GM19372 (cell line): ENCODE results near the gene GALNT17.

Experiments
- ATAC-seq: cut with Tn5 transposase; IDR thresholded peaks from one replicate; pipeline ENCODE4 v1.9.1; 2021; ENCODE audit warnings: mild to moderate bottlenecking, low read depth, moderate library complexity; ENCODE audit not compliant: unreplicated experiment

The GALNT17 gene

GRCh38 chr7:71650653-71651337 is 518.9 kb downstream of the GALNT17 start:
- ATAC-seq, result no peak

- no peak for ATAC-seq
Measured at GRCh38 chr7:71652510-71652909, 520.6 kb downstream of the GALNT17 start.

- ATAC-seq, result no peak
Measured at GRCh38 chr7:71657386-71657785, 525.4 kb downstream of the GALNT17 start.

GRCh38 chr7:71659622-71660021 is 527.7 kb downstream of the GALNT17 start:
- no peak for ATAC-seq

GRCh38 chr7:71661671-71662224 is 529.8 kb downstream of the GALNT17 start:
- ATAC-seq, result no peak

GRCh38 chr7:71665716-71666115 is 533.8 kb downstream of the GALNT17 start:
- no peak for ATAC-seq

GRCh38 chr7:71668572-71668971 is 536.6 kb downstream of the GALNT17 start:
- ATAC-seq, result no peak

GRCh38 chr7:71679480-71679879 is 547.5 kb downstream of the GALNT17 start:
- no peak for ATAC-seq

- no peak for ATAC-seq
Measured at GRCh38 chr7:71682181-71682580, 550.2 kb downstream of the GALNT17 start.

GRCh38 chr7:71682841-71683781 is 551.2 kb downstream of the GALNT17 start:
- ATAC-seq, result no peak

- no peak for ATAC-seq
Measured at GRCh38 chr7:71687286-71687685, 555.3 kb downstream of the GALNT17 start.

- ATAC-seq, result no peak
Measured at GRCh38 chr7:71687831-71688599, 556.1 kb downstream of the GALNT17 start.

GRCh38 chr7:71691538-71691937 is 559.6 kb downstream of the GALNT17 start:
- ATAC-seq, result no peak

GRCh38 chr7:71694665-71695064 is 562.7 kb downstream of the GALNT17 start:
- no peak for ATAC-seq

GRCh38 chr7:71695186-71695585 is 563.2 kb downstream of the GALNT17 start:
- ATAC-seq, result no peak

- ATAC-seq, result no peak
Measured at GRCh38 chr7:71696511-71696910, 564.6 kb downstream of the GALNT17 start.

- ATAC-seq, result no peak
Measured at GRCh38 chr7:71697400-71697799, 565.5 kb downstream of the GALNT17 start.

GRCh38 chr7:71705217-71705616 is 573.3 kb downstream of the GALNT17 start:
- ATAC-seq, result no peak

- no peak for ATAC-seq
Measured at GRCh38 chr7:71705901-71706596, 574.1 kb downstream of the GALNT17 start.

GRCh38 chr7:71706597-71706975 is 574.6 kb downstream of the GALNT17 start:
- no peak for ATAC-seq
